ENCODE results near the gene KCNB1. TPM values are rescaled to one million over a fixed set of nuclear protein-coding genes. Genes with fewer than 3 reads are reported as not detected.

The KCNB1 gene
- total and polyA plus RNA-seq, 11 donors, result 0.72 to 4.9 (median 1.3) TPM

DNA sequence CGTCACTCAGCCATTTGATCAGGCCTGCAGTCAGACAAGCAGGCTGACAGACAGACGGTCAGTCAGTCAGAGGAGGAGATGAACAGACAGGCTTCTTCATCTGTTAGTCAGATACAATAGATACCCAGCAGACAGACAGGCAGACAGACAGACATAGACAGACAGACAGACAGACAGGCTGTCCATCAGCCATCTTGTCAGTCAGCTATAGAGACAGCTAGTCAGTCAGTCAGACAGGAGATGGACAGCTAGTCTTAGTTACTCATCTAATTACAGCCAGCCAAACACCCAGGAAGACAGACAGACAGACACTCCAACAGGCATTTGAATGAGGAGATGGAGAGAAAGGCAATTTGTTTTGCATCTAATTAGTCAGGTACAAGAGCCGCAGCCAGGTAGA, 36.4 kb downstream of the KCNB1 start:
- H3K4me1 ChIP-seq, result peaks cover 0 to 39% (median 26%) of the 10 kb centered on the region in 12 donors
- no peak overlapping the region for H3K4me3 ChIP-seq
- intact Hi-C loops (cut with DNase I), result loop anchor here in 2 of 10 donors (5.0 to 10.0 kb wide), 2 partner anchors 59 to 61 kb away; no protein-coding TSS in a partner anchor
- 66 to 97% (median 91%) methylated on average over 3 of the region's 3 CpGs for WGBS, 4 donors
- peaks cover 0 to 15% (median 0%) of the 10 kb centered on the region in 9 donors for H3K27me3 ChIP-seq
- ATAC-seq (no peak), DNase-seq (no peak)
- H3K9me3 ChIP-seq, result no peaks in the 10 kb centered on the region
- H3K27ac ChIP-seq, result peak overlapping the region in 9 of 12 donors; percentile 25 to 83 (median 49)
- TF ChIP-seq, protein P1, sequence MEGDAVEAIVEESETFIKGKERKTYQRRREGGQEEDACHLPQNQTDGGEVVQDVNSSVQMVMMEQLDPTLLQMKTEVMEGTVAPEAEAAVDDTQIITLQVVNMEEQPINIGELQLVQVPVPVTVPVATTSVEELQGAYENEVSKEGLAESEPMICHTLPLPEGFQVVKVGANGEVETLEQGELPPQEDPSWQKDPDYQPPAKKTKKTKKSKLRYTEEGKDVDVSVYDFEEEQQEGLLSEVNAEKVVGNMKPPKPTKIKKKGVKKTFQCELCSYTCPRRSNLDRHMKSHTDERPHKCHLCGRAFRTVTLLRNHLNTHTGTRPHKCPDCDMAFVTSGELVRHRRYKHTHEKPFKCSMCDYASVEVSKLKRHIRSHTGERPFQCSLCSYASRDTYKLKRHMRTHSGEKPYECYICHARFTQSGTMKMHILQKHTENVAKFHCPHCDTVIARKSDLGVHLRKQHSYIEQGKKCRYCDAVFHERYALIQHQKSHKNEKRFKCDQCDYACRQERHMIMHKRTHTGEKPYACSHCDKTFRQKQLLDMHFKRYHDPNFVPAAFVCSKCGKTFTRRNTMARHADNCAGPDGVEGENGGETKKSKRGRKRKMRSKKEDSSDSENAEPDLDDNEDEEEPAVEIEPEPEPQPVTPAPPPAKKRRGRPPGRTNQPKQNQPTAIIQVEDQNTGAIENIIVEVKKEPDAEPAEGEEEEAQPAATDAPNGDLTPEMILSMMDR (IDR thresholded peaks at IDR 0.05), result no peak
- no peak for TF ChIP-seq POLR2A (IDR thresholded peaks at IDR 0.05)
- no peaks in the 10 kb centered on the region for H3K36me3 ChIP-seq

DNA sequence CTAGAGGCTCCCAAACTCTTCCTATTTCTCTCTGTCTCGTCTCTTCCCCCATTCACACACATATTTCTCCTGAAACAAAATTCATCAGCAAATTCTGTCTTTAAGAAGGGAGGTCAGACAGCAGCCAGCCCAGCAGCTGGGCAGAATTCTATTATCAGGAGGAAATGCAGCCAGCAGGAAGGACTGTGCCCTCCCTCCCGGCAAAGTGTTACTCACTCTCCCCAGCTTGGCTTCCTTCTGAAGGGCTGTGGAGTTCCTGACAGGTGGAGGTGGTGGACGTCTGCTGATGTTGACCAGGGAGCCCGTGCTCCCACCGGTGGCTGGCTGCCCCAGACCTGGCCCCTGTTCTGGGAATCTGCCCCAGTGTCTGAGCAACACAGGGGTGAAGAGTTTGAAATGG, 37.3 kb downstream of the KCNB1 start:
- 23 to 29% (median 24%) methylated on average over 4 to 5 of the region's 5 CpGs for WGBS, 4 donors
- Histone ChIP-seq H3K27ac (peak overlapping the region in 2 of 12 donors; percentile 35 to 83), H3K27me3 (peaks cover 0 to 15% (median 0%) of the 10 kb centered on the region in 9 donors), H3K4me1 (peaks cover 0 to 39% (median 26%) of the 10 kb centered on the region in 12 donors), H3K9me3 (no peaks in the 10 kb centered on the region), H3K4me3 (no peak overlapping the region), H3K36me3 (no peaks in the 10 kb centered on the region)
- TF ChIP-seq, protein P1 (IDR thresholded peaks at IDR 0.05), result no peak
- DNase-seq (no peak), ATAC-seq (no peak)
- intact Hi-C loops (cut with DNase I), result loop anchor here in 2 of 10 donors (5.0 to 10.0 kb wide), 2 partner anchors 58 to 60 kb away; no protein-coding TSS in a partner anchor

- peaks cover 0 to 15% (median 0%) of the 10 kb centered on the region in 9 donors for H3K27me3 ChIP-seq
- intact Hi-C loops (cut with DNase I), result loop anchor here in 1 of 10 donors (10.0 kb wide), 1 partner anchor 60 kb away; no protein-coding TSS in a partner anchor
- no peaks in the 10 kb centered on the region for H3K9me3 ChIP-seq
- H3K4me1 ChIP-seq, result peaks cover 0 to 39% (median 26%) of the 10 kb centered on the region in 12 donors
- ATAC-seq, result no peak
- H3K36me3 ChIP-seq, result no peaks in the 10 kb centered on the region
- no peak for TF ChIP-seq POLR2A (IDR thresholded peaks at IDR 0.05)
- TF ChIP-seq, protein P1 (IDR thresholded peaks at IDR 0.05), result no peak
- no peak for DNase-seq
- peak overlapping the region in 2 of 12 donors; percentile 35 to 83 for H3K27ac ChIP-seq
- WGBS, 4 donors, result 80 to 100% (median 94%) methylated on average over 1 of the region's 1 CpG
- no peak overlapping the region for H3K4me3 ChIP-seq
Observed at GRCh38 chr20:49444553-49444990, 37.9 kb downstream of the KCNB1 start.

DNA sequence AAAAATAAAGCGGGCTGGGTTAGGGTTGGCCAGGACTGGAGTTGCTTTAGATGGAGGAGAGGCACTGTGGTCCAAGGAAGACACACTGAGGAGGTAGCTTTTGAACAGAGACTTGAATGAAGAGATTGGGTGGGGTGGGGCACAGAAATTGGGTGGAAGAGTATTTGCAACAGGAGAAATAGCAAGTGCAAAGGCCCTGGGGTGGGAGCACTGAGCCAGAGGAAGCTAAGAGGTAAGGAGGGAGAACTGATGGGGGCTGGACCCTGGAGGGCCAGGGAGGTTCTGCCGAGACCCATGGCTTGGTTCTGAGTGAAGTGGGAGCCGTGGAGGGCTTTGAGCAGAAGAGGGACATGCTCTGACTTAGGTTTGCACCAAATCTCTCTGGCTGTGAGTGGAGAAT, 45.4 kb downstream of the KCNB1 start:
- DNase-seq (no peak), ATAC-seq (no peak)
- TF ChIP-seq, protein P1 (IDR thresholded peaks at IDR 0.05), result no peak
- TF ChIP-seq POLR2A (IDR thresholded peaks at IDR 0.05), result no peak
- Histone ChIP-seq H3K27ac (no peak overlapping the region), H3K9me3 (no peaks in the 10 kb centered on the region), H3K4me1 (no peaks in the 10 kb centered on the region), H3K4me3 (no peak overlapping the region), H3K27me3 (no peaks in the 10 kb centered on the region), H3K36me3 (no peaks in the 10 kb centered on the region)
- intact Hi-C loops (cut with DNase I), result no loop called here
- 90 to 93% (median 92%) methylated on average over 3 of the region's 3 CpGs for WGBS, 4 donors

Measured in heart left ventricle (tissue), 16 donors.